HG03442 (cell line): ENCODE results near the gene SEZ6L.

Experiments
- ATAC-seq: cut with Tn5 transposase; IDR thresholded peaks from one replicate; pipeline ENCODE4 v1.9.1; 2021; ENCODE audit warnings: mild to moderate bottlenecking, moderate library complexity; ENCODE audit not compliant: unreplicated experiment

Gene SEZ6L

DNA sequence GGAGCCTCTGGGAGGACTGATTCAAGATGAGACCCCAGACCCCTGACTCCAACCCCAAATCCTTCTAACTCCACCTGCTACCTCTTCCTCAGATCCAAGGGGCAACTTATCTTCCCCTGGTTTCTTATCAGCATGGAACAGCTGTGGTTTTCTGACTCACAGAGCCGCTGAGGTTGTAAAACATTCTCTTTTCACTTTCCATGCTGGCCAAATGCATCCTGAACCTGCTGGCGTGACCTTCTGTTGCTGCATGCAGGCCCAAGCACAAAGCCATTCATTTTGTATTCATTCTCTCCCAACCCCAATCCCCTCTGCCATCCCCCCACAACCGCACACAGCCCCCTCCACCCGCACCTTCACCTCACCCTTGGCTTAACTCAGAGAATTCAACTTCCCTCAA is 70.3 kb downstream of the SEZ6L start:
- no peak for ATAC-seq

DNA sequence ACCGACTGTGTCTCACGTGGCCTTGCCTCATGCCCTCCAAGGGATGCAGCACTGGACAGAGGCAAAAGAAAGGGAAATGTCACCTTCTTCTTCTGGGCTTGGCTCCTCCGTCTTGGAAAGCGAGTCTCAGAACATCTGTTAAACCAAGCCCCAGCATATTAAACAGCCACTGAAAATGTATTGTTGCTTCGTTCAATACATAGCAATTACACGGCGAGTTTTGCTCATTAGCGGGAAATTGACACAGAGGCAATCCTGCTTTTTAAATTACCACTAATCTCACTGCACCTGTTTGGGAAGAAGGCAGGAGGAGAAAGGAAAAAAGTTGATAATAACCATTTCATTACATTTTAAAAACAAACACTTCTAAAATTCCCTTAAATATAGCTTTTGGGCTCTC is 72.1 kb downstream of the SEZ6L start:
- ATAC-seq = no peak

DNA sequence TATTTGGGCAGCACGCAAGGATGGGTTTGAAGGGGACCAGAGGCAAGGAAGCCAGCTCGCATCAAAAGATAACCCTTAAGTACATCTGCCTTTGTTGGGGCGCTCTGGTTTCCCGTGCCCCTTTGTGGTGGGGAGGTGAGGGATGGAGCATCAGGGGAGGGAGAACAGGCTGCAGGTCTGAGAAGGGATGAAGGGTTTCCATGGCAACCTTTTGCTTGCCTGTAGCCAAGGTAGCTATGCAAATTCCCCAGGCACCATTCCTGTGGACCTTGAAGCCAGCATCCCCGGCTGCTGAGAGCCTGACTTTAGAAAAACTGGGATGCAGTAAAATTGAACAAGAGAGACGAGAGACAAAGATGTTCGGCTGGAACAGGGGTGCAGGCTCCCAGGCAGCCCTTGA is 75.7 kb downstream of the SEZ6L start:
- ATAC-seq = no peak

DNA sequence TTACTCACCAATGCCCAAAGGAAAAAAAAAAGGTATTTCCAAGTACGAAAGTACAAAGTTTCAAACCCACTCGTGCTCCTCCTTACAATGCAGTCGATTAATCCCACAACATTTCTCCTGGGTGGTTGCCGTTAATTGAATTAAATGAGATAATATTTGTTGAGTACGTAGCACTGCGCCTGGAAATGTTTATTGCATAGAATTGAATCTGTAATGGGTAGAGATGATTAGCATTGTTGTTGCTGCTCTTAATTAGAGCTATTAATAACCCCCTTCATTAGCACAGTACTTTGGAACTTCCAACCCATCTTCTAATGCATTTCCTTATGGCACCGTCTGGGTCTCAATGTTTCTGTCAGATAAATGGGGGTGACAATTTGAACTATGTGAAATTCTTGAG is 77.3 kb downstream of the SEZ6L start:
- ATAC-seq = no peak

DNA sequence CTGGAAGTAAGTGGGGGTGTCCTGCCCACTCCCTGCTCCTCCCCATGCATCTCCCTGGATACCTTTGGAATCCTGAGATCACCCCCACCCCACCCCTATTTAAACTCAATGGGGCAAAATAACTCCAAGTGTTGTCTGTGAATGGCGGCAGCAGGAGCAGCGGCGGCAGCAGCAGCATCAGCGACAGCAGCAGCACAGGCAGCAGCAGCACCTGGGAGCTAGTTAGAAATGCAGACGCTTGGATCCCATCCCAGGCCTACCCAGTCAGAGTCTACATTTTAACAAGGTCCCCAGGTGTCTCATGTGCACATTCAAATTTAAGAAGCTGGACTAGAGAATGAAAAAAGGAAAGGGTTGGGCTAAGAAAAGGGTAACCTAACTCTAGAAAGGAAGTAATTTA is 82.6 kb downstream of the SEZ6L start:
- no peak for ATAC-seq

DNA sequence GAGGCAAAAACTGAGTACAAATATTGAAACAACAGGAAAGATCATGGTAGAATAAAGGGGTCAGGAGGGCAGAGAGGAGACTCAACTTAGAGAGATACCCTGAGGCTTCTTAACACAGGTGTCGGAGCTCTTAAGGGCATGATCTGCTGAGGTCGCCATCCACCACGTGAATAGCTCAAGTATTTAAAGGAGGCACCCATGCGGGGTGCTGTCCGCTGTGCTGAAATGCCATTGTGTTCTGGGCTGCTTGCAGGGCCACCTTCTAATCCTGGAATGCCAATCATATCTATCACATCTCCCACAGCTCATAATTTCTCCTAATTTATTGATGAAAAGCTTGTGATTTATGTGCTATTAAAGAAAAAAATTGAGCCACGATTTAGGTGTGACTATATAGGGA is 90.2 kb downstream of the SEZ6L start:
- ATAC-seq = no peak

DNA sequence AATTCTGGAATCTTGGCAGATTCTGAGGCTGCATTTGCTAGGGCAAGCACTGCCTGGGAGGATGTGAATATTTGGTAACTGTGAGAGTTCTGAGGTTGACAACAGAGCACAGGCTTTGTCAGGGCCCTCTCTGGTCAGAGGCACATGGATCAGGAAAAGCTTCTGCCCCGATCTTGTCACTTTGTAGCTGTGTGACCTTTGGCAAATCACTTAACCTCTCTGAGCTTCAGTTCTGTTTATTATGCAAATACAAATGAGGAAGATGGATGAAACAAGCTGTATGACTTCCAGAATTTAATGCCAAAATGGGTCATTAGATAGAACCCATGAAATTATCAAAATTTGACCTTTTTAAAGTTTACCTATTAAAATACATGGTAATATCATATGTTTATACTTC is 94.9 kb downstream of the SEZ6L start:
- no peak for ATAC-seq

DNA sequence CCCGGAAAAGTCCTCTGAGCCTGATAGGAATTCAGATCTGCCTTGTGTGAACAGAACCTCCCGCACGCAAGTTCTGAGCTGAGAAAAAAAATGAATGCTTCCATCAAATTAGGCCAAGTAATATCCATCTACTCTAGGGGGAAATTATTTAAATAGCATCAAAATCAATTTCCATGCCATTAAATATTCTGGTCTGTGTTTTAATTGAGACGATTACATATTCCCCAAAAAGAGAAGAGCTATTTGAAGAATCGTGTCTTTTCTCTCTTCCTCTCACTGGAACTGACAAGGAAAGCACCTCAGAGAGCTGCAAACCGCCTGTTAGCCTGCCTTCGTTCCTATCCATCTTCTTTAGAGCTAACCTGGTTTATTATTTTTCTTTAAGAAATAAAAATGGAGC is 96.0 kb downstream of the SEZ6L start:
- no peak for ATAC-seq

DNA sequence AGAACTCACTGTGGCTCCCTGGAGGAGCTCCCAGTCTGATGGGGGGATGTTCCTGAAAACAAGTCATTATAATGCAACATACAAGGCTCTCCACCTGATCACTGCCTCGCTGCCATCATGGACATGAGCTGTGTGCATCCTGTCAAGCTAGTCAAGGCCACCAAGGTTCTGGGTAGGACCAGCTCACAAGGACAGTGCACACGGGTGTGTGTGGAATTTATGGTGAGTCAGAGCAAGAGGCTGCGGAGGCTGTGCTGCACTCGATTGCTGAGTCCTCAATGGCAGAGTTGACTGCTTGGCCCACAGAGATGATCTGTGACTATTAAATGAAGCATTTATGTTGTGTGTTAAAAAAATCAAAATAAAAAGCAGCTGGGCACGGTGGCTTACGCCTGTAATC is 96.6 kb downstream of the SEZ6L start:
- ATAC-seq = no peak

DNA sequence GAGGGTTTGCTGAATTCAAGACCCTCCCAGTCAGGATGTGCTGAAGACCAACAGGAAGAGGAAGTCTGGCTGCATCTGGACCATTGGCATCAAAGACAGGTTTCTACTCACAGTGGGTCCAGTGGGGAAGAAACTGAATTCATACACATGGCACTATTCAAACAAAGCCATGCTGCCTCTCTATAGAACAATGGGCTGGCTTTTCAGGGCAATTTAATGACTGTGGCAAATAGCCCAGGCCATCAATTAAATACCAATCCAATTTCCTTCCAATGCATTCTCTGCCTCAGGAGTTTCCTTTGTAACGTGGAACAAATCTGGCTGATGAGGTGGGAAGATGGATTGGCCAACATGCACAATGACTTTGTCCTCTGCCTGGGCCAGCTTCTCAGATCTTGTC is 98.6 kb downstream of the SEZ6L start:
- ATAC-seq = no peak

DNA sequence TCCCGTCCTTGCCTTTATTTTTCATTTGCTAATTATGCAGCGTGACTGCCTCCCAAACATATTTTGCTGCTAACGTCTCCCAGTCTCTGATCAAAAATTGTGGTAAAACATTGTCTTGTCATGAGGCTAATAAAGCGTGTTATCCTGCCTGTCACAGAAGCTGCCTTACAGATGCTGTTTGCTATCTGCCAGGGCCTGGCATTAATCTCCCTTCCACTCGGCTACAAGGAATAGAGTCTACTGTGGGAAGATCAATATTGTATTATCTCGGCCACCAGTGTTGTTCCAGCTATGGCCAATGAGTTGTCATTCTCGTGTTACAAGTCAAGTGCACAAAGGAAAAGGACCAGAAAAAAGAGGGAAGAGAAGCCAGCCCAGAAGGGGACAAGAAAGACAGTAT is 100.3 kb downstream of the SEZ6L start:
- ATAC-seq = no peak

DNA sequence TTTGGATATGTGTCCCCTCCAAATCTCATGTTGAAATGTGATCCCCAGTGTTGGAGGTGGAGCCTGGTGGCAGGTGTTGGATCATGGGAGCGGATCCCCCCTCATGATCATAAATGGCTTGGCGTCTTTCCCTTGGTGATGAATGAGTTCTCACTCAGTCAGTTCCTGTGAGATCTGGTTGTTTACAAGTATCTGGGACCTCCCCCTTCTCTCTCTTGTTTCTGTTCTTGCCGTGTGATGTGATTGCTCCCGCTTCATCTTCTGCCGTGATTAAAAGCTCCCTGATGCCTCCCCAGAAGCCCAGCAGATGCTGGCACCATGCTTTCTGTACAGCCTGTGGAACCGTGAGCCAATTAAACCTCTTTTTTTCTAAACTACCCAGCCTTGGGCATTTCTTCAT is 102.2 kb downstream of the SEZ6L start:
- no peak for ATAC-seq

DNA sequence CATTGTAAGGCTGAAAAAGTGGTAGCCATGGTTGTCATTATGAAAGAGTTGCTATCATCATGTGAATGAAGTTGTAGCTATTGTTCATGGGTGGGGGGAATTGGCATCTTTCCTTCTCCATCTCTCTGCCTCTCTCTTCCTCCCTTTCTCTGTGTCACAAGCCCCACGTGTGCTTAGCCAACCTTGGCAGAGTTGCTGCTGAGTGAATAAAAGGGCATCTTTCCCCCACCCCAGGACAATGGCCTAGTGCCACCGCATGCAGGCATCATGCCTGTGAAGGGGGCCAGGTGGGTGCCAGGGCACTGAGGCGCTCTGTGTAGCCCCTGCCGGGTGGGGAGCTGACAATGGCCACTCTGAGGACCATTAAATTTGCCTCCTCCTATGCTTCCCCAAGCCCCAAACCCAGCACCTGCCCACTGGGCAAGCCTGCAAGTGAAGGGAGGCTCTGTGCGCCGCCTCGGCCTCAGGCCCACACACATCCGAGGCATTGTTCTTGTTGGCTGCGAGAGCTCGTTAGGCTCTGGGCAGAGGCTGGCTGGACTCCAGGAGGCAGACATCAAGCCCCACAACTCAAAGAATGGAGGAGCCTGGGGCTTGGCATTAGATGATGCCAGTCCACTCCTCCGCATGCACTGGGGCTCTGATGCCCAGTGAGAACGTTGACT is 103.9 kb downstream of the SEZ6L start:
- ATAC-seq = no peak

DNA sequence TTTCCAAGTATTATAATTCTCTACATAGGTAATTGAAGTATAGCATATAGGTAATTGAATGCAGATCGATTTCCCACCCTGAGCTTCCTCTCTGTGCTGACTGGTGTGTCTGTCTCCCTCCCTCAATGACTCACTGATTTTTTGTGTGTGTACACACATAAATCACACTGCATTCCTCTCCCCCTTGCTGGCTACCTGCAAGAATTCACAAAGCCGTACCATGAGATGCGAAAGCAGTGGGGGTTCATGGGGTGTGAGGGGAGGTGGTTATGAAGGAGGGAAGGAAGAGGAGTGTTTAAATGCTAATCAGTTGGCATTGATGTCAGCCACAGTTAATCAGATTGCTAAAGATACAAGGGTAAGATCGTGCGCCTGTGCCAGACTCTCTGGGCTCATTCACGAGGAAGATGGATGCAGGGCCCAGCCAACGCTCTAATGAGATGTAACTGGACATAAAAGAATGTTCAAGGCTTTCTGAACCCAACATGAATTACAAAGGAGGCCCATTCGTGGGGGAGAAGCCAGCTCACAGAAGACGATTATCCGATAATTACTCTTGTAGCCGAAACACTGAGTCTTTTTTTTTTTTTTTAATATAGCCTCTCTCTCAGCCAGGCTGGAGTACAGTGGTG is 107.4 kb downstream of the SEZ6L start:
- no peak for ATAC-seq

DNA sequence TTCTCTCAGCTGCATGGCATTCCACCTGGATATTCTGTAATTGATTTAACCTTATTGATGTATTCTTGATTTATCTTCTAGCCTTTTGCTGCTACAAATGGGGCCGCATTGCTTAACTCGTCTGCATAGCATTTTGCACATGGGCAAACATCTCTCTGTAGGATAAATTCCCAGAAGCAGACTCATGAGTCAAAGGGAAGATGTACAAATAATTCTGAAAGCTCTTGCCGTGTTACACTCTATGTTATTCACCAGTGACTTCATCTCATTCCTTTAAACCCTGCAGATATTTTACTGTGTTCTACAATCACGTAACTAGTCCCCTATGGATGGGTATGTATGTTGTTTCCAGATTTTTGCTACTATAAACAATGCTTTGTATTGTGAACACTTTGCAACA is 112.7 kb downstream of the SEZ6L start:
- ATAC-seq = no peak

DNA sequence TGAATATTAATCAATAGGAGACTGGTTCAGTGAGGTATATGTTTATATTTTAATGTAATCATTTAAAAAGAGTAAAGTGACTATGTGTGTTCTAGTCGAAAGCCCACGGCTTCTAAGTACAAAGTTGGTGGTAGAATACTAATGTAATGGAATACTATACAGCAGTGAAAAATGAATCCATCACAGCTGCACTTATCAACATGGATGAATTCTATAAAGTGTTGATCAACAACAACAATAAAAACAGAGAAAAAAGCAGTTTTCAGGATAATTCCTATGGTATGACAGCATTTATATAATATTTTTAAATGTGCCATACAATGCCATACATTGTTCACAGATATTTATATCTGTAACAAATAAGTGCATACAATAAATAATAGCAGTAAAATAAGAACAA is 114.1 kb downstream of the SEZ6L start:
- no peak for ATAC-seq

DNA sequence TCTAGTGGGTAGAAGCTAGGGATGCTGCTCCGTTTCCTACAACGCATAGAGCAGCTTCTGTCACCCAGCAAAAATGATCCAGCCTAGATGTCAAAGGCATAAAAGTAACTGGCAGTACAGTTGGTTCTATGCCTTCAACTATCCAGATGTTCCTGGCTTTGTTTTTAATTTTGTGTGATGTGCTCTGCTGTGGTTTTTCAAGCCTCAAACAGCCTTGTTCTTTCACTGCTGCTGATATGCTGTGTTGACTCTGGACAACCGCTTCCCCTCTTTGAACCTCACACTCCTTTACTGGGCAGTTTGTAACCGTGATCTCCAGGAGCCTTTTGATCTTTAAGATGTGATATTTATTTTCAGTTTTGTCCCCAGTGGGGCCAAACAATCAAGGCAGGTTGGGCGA is 116.4 kb downstream of the SEZ6L start:
- no peak for ATAC-seq

DNA sequence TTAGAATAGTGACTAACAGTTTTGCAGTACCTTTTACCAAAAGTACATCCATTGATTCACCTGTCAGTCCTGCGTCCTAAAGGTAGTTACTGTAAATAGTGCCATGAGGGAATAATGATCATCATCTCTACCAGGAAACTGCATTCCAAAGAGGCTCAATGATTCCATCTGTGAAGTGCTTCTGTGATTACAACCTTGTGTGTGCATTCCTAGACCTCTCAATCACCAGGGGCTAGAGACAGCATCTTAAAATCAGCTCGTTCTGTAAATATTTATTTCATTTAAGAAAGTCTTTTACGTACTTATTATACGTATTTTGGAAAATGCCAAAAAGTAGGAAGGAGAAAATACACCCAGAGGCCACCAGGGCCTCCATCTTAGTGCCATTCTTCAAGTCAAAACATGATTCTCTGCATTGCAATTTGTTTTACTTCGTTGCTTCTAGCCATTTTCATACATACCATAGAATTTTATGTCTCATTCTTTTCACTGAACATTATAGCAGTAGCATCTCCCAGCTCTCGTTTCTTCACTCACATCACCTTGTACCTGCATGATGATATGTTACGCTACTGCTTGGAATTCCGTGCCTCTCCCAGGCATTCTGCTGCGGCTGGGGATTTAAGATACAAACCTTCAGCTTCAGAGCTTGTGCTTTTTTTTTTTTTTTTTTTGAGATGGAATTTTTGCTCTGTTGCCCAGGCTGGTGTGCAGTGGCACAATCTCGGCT is 117.0 kb downstream of the SEZ6L start:
- no peak for ATAC-seq

DNA sequence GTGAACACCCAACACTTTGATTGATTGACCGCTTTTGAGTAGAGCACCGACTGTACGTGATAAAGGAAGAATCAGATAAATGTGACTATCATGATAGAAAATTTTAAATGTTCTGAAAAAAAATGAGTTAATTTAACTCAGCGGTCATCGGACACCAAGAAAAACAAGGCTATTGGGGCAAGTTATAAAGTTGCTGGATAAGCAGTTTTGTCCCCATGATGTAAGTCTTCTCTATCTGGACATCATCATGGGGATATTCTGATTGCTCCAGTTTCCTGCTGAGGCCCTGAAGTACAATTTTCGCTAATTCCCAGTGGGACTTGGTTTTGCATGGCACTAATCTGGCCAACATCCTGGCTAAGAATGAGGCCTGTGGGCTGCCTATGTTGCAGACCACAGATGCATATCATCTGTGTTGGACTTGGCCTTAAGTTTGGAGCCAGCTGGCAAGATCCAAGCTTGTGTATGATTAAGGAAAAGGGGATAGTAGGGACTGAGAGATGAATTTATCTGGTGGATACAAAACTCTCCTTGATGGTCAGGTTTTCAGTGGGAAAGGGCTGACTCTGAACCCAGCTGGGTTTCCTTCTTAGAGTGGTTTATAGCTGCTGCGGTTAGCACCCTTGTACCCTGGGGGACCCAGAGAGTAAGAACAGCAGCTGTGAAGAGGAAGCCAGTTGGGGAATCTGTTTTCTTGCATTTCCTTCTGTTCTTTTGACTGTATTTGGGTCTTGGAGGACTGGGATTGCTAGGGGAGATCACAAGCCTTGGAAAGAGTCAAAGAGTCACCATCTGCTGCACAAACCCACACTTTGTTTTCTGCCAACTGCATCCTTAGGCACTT is 118.3 kb downstream of the SEZ6L start:
- no peak for ATAC-seq

DNA sequence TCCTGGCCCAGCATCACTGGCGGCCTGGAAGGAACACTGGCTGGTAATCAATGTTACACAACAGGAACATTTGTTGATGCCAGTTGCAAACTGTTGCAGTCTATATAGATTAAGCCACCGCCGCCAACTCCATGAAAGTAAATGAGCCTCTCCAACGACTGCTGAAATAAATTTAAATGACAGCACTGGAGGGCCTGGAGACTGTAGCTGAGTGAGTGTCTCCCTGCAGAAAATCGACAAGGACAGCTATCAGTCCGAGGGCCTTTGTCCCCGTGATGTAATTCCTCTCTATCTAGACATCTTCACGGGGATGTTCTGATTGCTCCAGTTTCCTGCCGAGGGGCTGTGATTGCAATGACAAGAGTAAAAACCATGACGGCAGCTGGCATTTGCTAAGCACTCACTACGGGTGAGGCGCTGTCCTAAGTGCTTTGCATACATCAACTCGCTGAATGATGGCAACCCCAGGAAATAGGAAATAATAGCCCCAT is 120.4 kb downstream of the SEZ6L start:
- no peak for ATAC-seq

DNA sequence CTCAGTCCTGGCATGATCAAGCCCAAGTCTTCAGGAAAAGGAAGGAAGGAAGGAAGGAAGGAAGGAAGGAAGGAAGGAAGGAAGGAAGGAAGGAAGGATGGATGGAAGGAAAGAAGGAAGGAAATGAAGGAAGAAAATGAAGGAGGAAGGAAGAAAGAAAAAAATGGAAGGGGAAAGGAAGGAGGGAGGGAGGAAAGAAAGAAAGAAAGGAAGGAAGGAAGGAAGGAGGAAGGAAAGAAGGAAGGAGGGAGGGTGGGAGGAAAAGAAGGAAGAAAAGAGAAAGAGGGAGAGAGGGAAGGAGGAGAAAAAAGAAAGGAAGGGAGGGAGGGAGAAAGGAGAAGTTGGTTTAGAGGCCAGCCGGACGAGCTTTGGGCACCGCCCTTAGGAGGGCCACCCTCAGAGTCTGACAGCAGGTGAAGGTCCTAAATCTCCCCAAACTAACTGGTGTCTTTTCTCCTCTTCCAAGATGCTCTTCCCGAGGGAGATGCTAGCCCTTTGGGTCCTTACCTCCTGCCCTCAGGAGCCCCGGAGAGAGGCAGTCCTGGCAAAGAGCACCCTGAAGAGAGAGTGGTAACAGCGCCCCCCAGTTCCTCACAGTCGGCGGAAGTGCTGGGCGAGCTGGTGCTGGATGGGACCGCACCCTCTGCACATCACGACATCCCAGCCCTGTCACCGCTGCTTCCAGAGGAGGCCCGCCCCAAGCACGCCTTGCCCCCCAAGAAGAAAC is 122.8 kb downstream of the SEZ6L start:
- ATAC-seq = no peak
